Bone marrow (tissue), 2 donors: ENCODE results near the gene ARHGAP24.
"Not testable (repeated sequence)": the region's sequence is repeated elsewhere in the genome, so short reads cannot be mapped to it uniquely, and the experiment has no call there.

Experiments
- DNase-seq, 2 donors: peaks; one replicate each; lab custom pipeline; 2025; lab: John Stamatoyannopoulos, UW

Gene ARHGAP24

DNA sequence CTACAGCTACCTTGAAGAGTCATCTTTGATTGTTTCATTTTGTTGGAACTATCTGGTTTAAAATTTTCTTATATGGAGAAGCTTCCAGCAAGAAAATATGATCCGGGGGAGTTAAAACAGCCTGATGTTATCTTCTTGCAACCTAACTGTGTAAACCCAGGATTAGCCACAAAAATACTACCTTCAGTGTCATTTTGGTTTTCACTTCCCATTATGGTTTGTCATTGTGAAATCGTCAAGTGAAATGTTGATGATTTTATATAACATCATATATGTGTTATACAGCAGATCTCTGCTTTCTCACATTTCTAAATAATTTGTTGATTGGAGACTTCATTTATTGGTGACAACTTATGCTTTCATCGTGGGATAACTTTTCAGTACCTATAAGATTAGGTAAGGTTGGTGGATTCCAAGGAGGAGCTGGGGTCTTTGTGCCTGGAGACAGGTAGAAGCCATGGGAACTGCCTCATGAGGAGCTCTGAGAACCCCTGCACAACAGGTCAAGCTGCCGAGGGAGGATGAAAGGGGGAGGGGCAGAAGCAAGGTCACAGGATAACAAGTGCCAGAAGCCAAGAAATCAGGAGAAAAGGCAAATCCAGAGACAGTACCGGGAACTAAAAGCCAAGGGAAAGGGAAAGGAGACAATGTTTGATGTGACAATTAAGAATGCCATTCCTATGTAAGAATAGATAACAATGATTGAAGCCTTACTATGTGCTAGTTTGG lies 7.2 kb downstream of the ARHGAP24 start:
- DNase-seq, result no peak

DNA sequence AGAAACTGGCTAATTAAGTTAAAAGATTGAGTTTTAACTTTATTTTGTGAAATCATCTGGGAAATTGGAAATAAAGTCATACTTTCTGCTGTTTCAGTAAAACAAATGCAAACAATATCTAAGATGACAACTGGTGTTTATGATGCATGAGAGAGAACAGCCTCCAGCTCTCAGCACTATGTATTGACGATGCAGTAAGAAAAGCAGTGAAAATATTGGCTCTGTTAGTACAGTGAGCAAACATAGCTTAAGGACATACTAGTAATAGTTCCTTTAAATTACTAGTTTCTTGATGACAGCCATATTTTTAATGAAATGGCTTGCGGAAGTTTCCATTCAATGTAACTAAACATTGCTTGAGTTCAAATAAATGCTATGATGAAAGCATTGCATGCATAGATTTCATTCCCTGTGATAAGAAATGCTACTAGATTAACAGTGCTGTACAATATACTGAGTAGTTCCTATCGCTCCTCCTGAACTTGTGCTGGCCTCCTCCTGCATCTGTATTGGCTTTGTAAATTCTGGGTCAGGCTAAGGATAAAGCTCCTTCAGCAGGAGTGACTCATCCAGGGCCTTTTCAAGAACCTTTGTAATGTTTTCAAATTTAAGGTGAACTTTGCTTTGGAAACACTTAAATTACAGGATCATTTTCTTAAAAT lies 11.6 kb downstream of the ARHGAP24 start:
- no peak for DNase-seq

DNA sequence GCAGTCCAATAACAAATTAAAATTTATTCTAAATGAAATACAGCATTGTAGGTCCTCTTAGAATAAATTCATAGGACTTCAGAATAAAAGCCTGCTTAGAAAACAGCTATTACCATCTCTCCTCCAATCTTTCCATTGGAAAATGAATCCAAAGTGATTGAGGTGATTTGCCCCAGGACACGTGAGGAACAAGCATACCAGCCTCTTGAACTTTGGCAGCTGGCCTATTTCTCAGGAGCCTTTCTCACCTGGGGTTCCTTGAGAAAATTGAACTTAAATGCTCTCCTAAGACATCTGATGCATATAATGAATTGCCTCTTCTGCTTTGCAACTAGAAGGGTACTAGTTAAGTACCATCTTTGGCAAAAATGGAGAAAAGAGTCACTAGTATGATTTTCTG lies 13.5 kb downstream of the ARHGAP24 start:
- DNase-seq, result no peak

DNA sequence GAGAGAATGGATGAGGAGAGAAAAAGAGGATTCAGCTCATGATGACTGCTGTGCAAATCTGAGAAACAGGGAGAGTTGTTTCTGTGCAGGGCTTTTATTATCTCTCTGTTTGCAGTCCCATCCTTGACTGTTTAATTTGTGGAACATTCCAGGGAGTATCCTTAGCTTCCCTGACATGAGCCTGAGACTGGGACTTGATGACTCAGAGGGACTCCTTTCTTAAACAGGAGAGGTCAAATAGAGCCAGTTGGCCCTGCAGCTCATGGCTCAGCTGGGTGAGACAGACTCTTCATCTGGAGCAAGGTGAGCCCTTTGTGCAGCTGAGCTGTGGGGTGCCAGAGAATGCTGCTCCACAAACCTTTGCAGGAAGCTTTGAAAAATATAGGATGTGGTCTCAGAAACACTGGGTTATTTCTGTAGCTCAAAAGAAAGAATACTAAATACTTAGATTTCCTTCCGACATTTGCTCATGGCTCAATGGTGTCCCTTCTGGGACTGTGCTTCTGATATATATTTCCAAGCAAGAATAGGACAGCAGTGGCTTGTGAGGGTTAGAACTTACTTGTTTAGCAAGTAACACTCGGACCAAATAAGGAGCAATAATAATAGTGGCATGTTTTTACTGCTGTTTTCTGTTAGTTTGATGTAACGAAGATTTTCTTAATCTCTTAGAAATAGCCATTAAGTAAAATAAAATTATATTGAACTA lies 14.5 kb downstream of the ARHGAP24 start:
- DNase-seq, result no peak

DNA sequence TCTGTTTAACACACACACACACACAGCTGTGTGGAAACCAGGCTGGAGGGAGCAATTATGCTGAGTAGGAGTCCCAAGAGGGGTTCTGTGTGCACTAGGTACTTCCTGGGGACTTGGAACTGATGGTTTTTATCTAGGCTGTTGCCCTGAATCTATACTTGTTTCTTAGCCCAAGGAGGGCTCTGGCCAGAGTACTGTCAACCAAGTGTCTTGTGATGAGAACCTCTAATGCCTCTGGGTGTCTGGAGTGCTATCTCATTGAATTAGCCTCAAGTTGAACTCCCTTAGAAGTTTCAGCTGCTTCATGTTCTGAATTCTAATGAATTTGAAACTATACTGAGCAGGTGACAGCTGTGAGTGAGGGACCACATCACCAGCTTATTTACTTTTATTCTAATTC lies 16.6 kb downstream of the ARHGAP24 start:
- no peak for DNase-seq

DNA sequence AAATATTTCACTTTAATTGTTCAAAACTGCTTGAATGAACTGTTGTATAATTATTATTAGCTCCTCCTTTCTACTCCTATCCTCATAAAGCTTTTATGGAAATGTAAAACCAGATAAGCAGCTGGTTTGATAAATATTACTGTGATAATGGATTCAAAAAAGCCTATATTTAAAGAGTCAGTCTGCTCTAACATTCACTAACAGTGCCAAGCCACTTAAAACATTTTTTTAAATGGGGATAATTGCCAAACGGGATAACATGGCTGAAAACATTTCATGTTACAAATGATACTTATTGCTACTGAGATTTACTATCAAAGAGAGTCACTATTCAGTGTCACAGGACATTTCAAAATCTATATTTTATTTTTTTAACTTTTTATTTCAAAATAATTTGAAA lies 17.4 kb downstream of the ARHGAP24 start:
- no peak for DNase-seq

GRCh38 chr4:85495621-85496020 lies 20.7 kb downstream of the ARHGAP24 start:
- DNase-seq, result no peak

DNA sequence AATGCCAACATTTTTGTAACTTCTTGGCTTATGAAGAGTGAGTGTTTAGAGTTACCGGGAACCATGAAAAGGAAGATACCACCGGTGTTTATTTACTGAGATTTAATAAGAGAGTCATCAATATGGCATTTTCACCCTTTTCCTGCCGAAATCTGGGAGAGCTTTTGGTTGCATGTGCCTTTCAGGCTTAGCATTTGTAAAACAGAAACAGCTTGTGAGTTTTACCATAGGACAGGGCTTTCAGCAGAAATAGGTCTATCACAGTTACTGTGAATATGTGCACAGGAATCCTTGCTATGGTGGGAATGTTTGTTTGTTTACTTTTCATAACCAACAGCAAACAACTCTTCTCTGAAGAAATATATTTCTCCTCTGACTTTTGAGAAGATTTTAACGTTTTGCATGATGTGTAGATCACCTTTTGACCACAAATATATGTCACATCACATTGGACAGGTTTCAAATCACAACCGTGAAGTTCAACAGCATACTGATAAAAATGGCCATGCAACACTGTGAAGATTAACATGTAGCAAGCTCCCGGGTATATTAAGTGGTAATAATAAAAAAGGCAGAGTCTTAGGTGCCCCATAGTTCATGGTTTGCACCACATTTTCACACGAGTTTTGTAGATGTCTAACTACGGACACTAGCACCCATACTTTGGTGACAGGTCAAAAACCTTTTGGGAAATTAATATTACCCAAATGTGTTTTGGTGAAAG lies 21.3 kb downstream of the ARHGAP24 start:
- no peak for DNase-seq

- no peak for DNase-seq
These were observed 22.0 kb downstream of the ARHGAP24 start for GRCh38 chr4:85496933-85497332.

- peak in 1 of 2 donors; percentile 5 for DNase-seq
These were observed 23.3 kb downstream of the ARHGAP24 start for GRCh38 chr4:85498068-85498733.

GRCh38 chr4:85499573-85499972 lies 24.6 kb downstream of the ARHGAP24 start:
- DNase-seq, result no peak

DNA sequence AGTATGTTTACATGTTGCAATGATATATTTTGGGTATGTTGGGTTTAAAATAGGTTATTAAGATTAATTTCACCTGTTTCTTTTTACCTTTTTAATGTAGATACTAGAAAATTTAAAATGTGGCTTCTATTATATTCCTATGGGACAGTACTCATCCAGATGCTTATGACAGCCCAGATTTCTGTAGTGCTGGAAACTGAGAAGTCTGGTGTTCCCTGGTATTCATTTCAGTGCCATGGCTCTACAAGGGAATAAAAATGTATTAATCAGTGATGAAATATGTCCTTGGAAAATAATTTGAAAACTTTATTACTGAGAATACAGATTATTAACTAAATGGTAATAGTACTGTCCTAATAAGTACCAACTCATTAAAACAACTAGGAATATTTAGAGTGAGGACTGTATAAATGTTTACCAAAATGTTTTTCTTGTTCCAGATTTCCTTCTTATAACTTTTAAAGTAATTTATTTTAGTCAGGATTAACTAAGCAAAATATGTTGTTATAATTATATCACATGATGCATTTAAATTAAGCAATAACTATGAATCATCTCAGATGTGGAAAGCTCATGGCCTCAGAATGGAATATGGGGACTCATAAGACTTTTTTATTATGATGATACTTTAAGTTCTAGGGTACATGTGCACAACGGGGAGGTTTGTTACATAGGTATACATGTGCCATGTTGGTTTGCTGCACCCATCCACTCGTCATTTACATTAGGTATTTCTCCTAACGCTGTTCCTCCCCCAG lies 25.3 kb downstream of the ARHGAP24 start:
- DNase-seq, result no peak

DNA sequence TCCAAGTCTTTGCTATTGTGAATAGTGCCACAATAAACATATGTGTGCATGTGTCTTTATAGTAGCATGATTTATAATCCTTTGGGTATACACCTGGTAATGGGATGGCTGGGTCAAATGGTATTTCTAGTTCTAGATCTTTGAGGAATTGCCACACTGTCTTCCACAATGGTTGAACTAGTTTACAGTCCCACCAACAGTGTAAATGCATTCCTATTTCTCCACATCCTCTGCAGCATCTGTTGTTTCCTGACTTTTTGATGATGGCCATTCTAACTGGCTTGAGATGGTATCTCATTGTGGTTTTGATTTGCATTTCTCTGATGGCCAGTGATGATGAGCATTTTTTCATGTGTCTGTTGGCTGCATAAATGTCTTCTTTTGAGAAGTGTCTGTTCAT lies 26.2 kb downstream of the ARHGAP24 start:
- DNase-seq, result not testable (repeated sequence)

DNA sequence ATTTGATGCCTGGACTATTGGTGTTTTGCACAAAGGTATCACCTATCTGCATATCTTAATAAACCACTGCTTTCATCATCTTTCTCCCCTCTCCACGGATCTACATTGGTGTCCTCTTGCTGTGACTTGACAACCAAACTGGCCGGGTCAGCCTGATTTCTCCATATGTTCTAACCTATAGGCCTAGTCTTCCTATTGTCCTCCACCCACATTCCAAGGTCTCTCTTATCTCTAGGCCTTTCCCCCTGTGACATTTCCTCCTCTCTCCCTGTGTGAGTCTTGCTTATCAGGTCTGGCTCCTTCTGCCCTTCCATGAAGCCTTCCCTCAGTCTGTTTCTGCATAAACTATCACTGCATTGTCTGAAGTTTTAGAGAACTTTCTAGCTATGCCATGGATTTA lies 33.7 kb downstream of the ARHGAP24 start:
- DNase-seq, result no peak

- no peak for DNase-seq
These were observed 35.1 kb downstream of the ARHGAP24 start for GRCh38 chr4:85509882-85510631.

DNA sequence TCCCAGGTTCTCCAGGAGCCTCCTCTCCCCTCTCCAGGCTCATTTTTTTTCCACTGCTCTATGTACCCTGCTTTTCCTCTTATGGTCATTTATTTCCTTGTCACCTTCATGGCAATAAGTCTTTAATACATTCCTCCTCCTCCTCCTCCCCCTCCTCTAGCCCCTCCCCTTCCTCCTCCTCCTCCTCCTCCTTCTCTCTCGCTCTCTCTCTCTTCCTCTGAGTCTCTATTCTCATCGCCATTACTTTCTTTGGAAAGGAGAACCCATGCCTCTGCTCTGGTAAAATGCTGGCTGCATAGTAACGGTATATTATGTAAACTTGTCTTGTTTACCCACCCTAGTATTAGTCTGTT lies 35.7 kb downstream of the ARHGAP24 start:
- DNase-seq, result no peak

GRCh38 chr4:85512446-85513205 lies 37.7 kb downstream of the ARHGAP24 start:
- no peak for DNase-seq

DNA sequence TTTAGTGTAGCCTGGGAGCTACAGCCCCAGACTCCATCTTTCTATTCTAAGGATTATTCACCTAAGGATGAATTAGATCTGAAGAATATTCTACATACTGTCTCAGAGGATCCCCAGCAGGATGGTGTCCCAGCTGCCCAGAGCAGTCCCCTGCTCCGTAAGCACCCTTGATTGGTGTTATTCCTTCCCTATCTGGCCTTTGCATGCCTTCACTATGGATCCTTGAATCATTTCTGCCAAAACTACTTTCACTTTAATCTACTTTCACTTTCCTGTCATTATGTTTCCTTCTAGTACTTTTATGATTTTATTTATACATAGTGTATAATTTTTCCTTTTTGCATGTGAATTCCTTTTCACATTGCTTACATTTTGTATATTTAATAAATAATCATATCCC lies 39.2 kb downstream of the ARHGAP24 start:
- no peak for DNase-seq

DNA sequence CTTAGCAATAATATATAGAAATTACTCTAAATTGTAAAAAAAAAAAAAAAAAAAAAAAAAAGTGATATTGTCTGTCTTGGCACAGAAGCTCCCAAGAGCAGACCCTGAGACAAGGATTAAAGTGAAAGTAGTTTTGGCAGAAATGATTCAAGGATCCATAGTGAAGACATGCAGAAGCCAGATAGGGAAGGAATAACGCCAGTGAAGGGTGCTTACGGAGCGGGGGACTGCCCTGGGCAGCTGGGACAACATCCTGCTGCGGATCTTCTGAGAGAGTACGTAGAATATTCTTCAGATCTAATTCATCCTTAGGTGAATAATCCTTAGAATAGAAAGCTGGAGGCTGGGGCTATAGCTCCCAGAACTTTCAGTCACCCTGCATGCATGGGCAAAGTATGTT lies 39.8 kb downstream of the ARHGAP24 start:
- DNase-seq, result no peak

DNA sequence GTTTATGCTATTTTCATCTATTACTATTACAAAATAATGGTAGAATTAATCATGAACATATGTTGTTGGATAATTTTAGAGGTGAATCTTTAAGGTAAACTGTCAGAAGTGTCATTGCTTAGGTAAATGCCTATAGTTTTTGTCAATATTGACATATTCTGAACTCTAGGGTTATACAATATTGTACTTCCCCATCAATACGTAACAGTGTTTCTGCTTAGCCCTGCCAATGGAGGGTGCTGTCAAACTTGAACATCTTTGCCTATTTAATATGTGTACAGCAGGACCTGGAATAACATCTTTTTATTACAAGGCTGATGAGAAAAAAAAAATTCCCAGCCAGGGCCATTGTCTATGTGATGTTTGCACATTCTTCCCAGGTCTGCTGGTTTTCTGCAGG lies 40.8 kb downstream of the ARHGAP24 start:
- DNase-seq, result no peak
